GM20000 (cell line): Measurements from ENCODE around the gene DAGLA.

Source experiments
- DNase-seq: peaks from one replicate; pipeline ENCODE4 v3.0.0; 2012; ENCODE audit warnings: low spot score
- CTCF ChIP-seq: IDR thresholded peaks from 2 replicates; pipeline ENCODE4 v1.5.1; 2012; ENCODE audit warnings: mild to moderate bottlenecking, control low read depth; ENCODE audit errors: extremely low read depth, missing control alignments

Gene DAGLA

GRCh38 chr11:61679893-61680621, at the start of gene DAGLA:
Gene DAGLA, plus strand, starts transcription at chr11:61680391. Its CDS starts 39,765 bp downstream, at chr11:61720156.
- peak; percentile 96 for TF ChIP-seq CTCF
- peak; percentile 97 for DNase-seq

GRCh38 chr11:61632096-61632495, 48.1 kb upstream of the DAGLA start:
- DNase-seq: no peak

GRCh38 chr11:61635304-61635703, 44.9 kb upstream of the DAGLA start:
- DNase-seq: no peak
- no peak for TF ChIP-seq CTCF

More at GRCh38 chr11:61632096-61632495, 48.1 kb upstream of the DAGLA start:
- no peak for TF ChIP-seq CTCF

GRCh38 chr11:61635787-61636186, 44.4 kb upstream of the DAGLA start:
- TF ChIP-seq CTCF: no peak
- DNase-seq: no peak

- no peak for DNase-seq
- TF ChIP-seq CTCF: no peak
These were observed 43.5 kb upstream of the DAGLA start for GRCh38 chr11:61636676-61637075.

GRCh38 chr11:61637277-61637676, 42.9 kb upstream of the DAGLA start:
- TF ChIP-seq CTCF: no peak

GRCh38 chr11:61639816-61640443, 40.3 kb upstream of the DAGLA start:
- no peak for DNase-seq
- TF ChIP-seq CTCF: no peak

More at GRCh38 chr11:61637277-61637676, 42.9 kb upstream of the DAGLA start:
- no peak for DNase-seq
